ENCODE results near the gene GMPPB.
A peak's percentile ranks its signal among the peaks of the same experiment; 100 is the strongest.

GMPPB gene

DNA sequence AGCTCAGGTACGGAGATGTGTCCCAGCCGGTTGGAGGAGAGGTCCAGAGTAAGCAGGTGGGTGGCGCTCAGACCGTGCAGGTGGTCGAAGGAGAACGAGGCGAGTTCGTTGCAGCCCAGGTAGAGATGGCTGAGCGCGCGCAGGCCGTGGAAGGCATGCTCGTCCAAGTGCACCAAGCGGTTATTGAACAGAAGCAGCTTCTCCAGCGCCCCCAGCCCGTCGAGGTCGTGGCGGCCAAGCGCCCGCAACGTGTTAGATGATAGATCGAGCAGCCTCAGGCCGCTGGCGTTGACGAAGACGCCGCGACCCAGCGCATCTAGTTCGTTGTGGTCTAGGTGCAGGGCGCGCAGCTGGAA, 4.9 kb downstream of the GMPPB start:
- 0 out of 2 replicates have a peak overlapping the region, but pooled peaks have one; percentile 27 for H3K27ac ChIP-seq (ENCODE audit: low read depth, low read length)
- no peak for TF ChIP-seq EZH2phosphoT487 (IDR thresholded peaks at IDR 0.05; ENCODE audit: borderline replicate concordance, low read length)
- TF ChIP-seq, protein P1, sequence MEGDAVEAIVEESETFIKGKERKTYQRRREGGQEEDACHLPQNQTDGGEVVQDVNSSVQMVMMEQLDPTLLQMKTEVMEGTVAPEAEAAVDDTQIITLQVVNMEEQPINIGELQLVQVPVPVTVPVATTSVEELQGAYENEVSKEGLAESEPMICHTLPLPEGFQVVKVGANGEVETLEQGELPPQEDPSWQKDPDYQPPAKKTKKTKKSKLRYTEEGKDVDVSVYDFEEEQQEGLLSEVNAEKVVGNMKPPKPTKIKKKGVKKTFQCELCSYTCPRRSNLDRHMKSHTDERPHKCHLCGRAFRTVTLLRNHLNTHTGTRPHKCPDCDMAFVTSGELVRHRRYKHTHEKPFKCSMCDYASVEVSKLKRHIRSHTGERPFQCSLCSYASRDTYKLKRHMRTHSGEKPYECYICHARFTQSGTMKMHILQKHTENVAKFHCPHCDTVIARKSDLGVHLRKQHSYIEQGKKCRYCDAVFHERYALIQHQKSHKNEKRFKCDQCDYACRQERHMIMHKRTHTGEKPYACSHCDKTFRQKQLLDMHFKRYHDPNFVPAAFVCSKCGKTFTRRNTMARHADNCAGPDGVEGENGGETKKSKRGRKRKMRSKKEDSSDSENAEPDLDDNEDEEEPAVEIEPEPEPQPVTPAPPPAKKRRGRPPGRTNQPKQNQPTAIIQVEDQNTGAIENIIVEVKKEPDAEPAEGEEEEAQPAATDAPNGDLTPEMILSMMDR (IDR thresholded peaks at IDR 0.05; ENCODE audit: low read depth, low read length, poor library complexity, severe bottlenecking) = no peak
- H3F3A ChIP-seq (ENCODE audit: control insufficient read depth, insufficient read depth) = no peaks in the 10 kb centered on the region
- H4K20me1 ChIP-seq (ENCODE audit: control insufficient read depth, insufficient read depth, low read depth, low read length) = no peaks in the 10 kb centered on the region
- H3K4me2 ChIP-seq (ENCODE audit: low read length) = peak overlapping the region; percentile 85
- H3K4me1 ChIP-seq (ENCODE audit: control insufficient read depth, low read length) = peaks cover 23% of the 10 kb centered on the region
- H3K79me2 ChIP-seq (ENCODE audit: control insufficient read depth, low read length) = peaks cover 18% of the 10 kb centered on the region
- no peaks in the 10 kb centered on the region for H3K9me2 ChIP-seq (replicated peaks; ENCODE audit: control insufficient read depth, low read length)
- no peaks in the 10 kb centered on the region for H3K9me3 ChIP-seq (ENCODE audit: control insufficient read depth, insufficient read depth, low read length)
- peak overlapping the region; percentile 76 for H3K4me3 ChIP-seq (ENCODE audit: low read length)
- H3K36me3 ChIP-seq (ENCODE audit: control insufficient read depth, low read length) = peaks cover 44% of the 10 kb centered on the region
- no peaks in the 10 kb centered on the region for H3K27me3 ChIP-seq (ENCODE audit: control insufficient read depth, low read length)

DNA sequence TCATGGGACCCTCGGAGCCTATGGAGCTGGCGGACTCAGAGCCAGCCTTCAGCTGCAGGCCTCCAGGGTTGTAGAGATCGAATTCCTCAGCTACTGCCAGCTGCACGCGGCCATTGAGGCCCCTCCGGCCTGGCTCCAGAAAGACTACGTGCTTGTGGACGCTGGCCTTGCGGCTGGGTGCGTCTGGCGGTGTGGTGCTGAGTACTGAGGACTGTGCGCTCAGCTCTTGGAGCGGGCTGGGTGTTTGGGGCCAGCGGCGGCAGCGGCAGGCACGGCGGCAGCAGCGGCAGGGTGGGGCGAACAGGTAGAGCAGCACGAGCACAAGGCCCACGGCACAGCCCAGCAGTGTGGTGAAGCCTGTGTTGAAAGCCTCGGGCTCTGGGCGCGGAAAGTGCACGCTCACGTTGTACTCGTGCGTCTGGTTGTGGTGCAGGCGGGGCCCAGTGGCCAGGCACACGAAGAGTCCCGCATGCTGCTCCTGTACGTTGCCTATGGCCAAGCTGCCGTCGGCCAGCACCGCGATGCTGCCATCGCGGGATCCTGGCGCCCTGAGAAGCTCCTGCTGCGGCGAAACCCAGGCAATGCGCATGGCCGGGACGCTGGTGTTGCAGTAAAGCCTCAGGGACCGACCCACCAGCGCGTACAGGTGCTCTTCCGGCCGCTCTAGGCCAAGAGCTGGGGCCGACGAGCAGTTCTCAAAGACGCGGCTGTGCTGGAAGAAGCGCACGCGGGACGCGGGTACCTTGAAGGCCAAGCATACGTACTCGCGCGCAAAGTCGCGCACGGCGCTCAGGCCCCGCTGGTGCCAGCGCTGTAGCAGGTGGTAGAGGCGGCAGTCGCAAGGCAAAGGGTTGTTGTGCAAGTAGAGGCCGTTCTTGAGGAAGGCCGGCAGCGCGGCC, 5.5 kb downstream of the GMPPB start:
- H3F3A ChIP-seq (ENCODE audit: control insufficient read depth, insufficient read depth) = no peaks in the 10 kb centered on the region
- H3K4me3 ChIP-seq (ENCODE audit: low read length) = peak overlapping the region; percentile 76; the same call in 1 of the 2 replicates
- no peaks in the 10 kb centered on the region for H3K9me3 ChIP-seq (ENCODE audit: control insufficient read depth, insufficient read depth, low read length)
- peaks cover 23% of the 10 kb centered on the region for H3K4me1 ChIP-seq (ENCODE audit: control insufficient read depth, low read length)
- H3K79me2 ChIP-seq (ENCODE audit: control insufficient read depth, low read length) = peaks cover 13% of the 10 kb centered on the region
- no peaks in the 10 kb centered on the region for H3K27me3 ChIP-seq (ENCODE audit: control insufficient read depth, low read length)
- no peak for TF ChIP-seq EZH2phosphoT487 (IDR thresholded peaks at IDR 0.05; ENCODE audit: borderline replicate concordance, low read length)
- TF ChIP-seq, protein P1 (IDR thresholded peaks at IDR 0.05; ENCODE audit: low read depth, low read length, poor library complexity, severe bottlenecking) = no peak
- H3K36me3 ChIP-seq (ENCODE audit: control insufficient read depth, low read length) = peaks cover 38% of the 10 kb centered on the region
- H3K4me2 ChIP-seq (ENCODE audit: low read length) = peak overlapping the region; percentile 85
- no peak overlapping the region for H3K27ac ChIP-seq (ENCODE audit: low read depth, low read length)
- H3K9me2 ChIP-seq (replicated peaks; ENCODE audit: control insufficient read depth, low read length) = no peaks in the 10 kb centered on the region
- H4K20me1 ChIP-seq (ENCODE audit: control insufficient read depth, insufficient read depth, low read depth, low read length) = no peaks in the 10 kb centered on the region

DNA sequence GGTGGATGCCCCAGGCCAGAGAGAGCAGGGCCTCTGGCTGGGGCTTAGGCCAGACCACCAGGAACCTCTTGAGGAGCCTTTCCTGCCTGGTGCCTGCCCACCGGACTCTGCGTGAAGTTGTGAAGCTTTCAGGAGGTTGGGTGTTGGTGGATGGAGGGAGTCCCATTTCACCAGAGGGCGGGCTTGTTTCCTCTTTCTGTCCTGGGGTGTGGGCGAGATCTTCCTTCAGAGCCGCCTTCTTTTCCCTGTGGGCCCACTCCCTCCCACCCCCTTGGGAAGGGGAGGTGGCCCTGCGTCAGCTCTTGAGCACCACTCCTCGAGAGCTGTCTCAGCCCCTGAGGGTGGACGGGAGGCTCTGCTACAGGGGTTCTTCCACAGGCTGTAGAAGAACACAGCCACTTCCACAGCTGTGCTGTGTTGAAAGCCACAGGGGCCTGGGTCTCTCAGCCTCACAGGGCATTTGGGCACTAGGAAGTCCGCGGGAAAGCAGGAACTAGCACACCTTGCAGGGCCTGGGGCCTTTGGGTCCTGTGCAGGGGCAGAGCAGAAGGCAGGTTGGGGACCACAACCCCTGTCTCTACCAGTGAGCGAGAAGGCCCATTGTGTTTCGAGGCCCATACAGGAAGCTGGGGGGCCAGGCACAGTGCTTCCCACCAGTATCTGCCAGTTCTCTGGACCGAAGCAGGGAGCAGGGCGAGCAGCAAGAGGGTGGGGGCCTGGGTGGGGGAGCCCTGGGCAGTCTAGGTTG, 6.4 kb downstream of the GMPPB start:
- TF ChIP-seq, protein P1 (IDR thresholded peaks at IDR 0.05; ENCODE audit: low read depth, low read length, poor library complexity, severe bottlenecking) = no peak
- TF ChIP-seq EZH2phosphoT487 (IDR thresholded peaks at IDR 0.05; ENCODE audit: borderline replicate concordance, low read length) = no peak
- Histone ChIP-seq H3K4me1 (ENCODE audit: control insufficient read depth, low read length) (peaks cover 15% of the 10 kb centered on the region), H3K9me3 (ENCODE audit: control insufficient read depth, insufficient read depth, low read length) (no peaks in the 10 kb centered on the region), H3K4me2 (ENCODE audit: low read length) (no peak overlapping the region), H3K4me3 (ENCODE audit: low read length) (no peak overlapping the region), H3K36me3 (ENCODE audit: control insufficient read depth, low read length) (peaks cover 32% of the 10 kb centered on the region), H3K9me2 (replicated peaks; ENCODE audit: control insufficient read depth, low read length) (no peaks in the 10 kb centered on the region), H3K27ac (ENCODE audit: low read depth, low read length) (no peak overlapping the region), H3K27me3 (ENCODE audit: control insufficient read depth, low read length) (no peaks in the 10 kb centered on the region), H3K79me2 (ENCODE audit: control insufficient read depth, low read length) (peaks cover 4% of the 10 kb centered on the region), H3F3A (ENCODE audit: control insufficient read depth, insufficient read depth) (no peaks in the 10 kb centered on the region), H4K20me1 (ENCODE audit: control insufficient read depth, insufficient read depth, low read depth, low read length) (no peaks in the 10 kb centered on the region)
